ENCODE results near the gene ODAD3.

The ODAD3 gene

GRCh38 chr19:11377237-11377636 lies 57.7 kb downstream of the ODAD3 start:
- Histone ChIP-seq H3K27ac (peak overlapping the region in 1 of 2 donors; percentile 75), H3K4me3 (no peak overlapping the region)
- TF ChIP-seq CTCF (IDR thresholded peaks at IDR 0.05) = no peak
- DNase-seq (ENCODE audit: low spot score) = no peak

GRCh38 chr19:11375143-11375948 lies 59.6 kb downstream of the ODAD3 start:
- peak; percentile 83 for DNase-seq (ENCODE audit: low spot score)
- no peak for TF ChIP-seq CTCF (IDR thresholded peaks at IDR 0.05)
- Histone ChIP-seq H3K27ac (peak overlapping the region; percentile 81 to 99), H3K4me3 (peak overlapping the region; percentile 95)

- peak; percentile 100 for DNase-seq (ENCODE audit: low spot score)
- H3K27ac ChIP-seq = peak within 1 kb of the TSS; percentile 90 to 99
- no peak for TF ChIP-seq CTCF (IDR thresholded peaks at IDR 0.05)
- peak within 1 kb of the TSS; percentile 95 for H3K4me3 ChIP-seq
Measured at GRCh38 chr19:11374433-11375142, 60.3 kb downstream of the ODAD3 start, which contains the start of gene SWSAP1. TSS of gene SWSAP1 (plus strand) at chr19:11374666. CDS start at chr19:11374681, 15 bp downstream.

- DNase-seq (ENCODE audit: low spot score) = no peak
- Histone ChIP-seq H3K27ac (peak overlapping the region; percentile 90 to 99), H3K4me3 (peak overlapping the region; percentile 95)
- no peak for TF ChIP-seq CTCF (IDR thresholded peaks at IDR 0.05)
Measured at GRCh38 chr19:11373885-11374432, 61.0 kb downstream of the ODAD3 start.

GRCh38 chr19:11373166-11373884 lies 61.6 kb downstream of the ODAD3 start:
- no peak overlapping the region for H3K27ac ChIP-seq
- DNase-seq (ENCODE audit: low spot score) = no peak
- H3K4me3 ChIP-seq = no peak overlapping the region
- TF ChIP-seq CTCF (IDR thresholded peaks at IDR 0.05) = no peak

- DNase-seq (ENCODE audit: low spot score) = no peak
- no peak overlapping the region for H3K4me3 ChIP-seq
- no peak for TF ChIP-seq CTCF (IDR thresholded peaks at IDR 0.05)
- H3K27ac ChIP-seq = no peak overlapping the region
Measured at GRCh38 chr19:11370744-11371143, 64.2 kb downstream of the ODAD3 start.

Data from coronary artery (tissue), 2 donors.